GM21786 (cell line): Measurements from ENCODE around the gene ADAMTS17.
"Not testable (repeated sequence)": the region's sequence is repeated elsewhere in the genome, so short reads cannot be mapped to it uniquely, and the experiment has no call there.

Source experiments
- ATAC-seq: cut with Tn5 transposase; IDR thresholded peaks from one replicate; pipeline ENCODE4 v1.9.1; 2021; ENCODE audit not compliant: unreplicated experiment

The ADAMTS17 gene

GRCh38 chr15:99983171-99983885 lies 358.4 kb downstream of the ADAMTS17 start:
- ATAC-seq, result no peak

- ATAC-seq, result no peak
These were observed 359.1 kb downstream of the ADAMTS17 start for GRCh38 chr15:99982662-99983061.

GRCh38 chr15:99981839-99982658 lies 359.7 kb downstream of the ADAMTS17 start:
- ATAC-seq, result no peak

- no peak for ATAC-seq
These were observed 360.6 kb downstream of the ADAMTS17 start for GRCh38 chr15:99981191-99981647.

GRCh38 chr15:99980752-99981151 lies 361.0 kb downstream of the ADAMTS17 start:
- ATAC-seq, result no peak

DNA sequence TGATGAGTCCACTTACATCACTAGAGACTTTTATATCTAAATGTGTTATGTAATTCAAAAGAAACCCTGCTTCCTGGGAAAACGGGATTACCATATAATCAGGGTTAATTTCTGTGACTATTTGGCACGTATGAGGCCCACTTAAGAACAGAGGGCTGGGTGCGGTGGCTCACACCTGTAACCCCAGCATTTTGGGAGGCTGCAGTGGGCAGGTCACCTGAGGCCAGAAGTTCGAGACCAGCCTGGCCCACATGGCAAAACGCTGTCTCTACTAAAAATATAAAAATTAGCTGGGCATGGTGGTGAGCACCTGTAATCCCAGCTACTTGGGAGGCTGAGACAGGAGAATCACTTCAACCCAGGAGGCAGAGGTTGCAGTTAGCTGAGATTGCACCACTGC lies 361.9 kb downstream of the ADAMTS17 start:
- not testable (repeated sequence) for ATAC-seq

GRCh38 chr15:99979371-99979770 lies 362.4 kb downstream of the ADAMTS17 start:
- ATAC-seq, result no peak

DNA sequence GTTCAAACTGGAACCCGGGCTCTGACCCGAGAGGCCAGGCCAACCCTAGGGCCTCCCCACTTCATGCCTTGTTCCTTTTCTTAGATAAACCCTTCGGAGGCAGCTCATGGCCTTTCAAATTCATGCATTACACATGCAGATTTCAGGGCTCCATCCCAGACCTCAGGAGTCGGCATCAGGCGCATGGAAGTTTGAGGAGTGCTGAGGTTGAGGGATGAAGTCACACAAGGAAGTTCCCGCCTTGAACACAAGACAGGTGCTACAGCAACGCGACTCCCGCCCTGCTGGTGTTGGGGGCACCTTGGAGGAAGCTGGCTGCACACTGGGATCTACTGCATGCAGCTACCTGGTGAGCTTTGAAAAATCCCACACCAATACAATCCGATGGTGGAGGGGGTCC lies 363.3 kb downstream of the ADAMTS17 start:
- ATAC-seq, result no peak

DNA sequence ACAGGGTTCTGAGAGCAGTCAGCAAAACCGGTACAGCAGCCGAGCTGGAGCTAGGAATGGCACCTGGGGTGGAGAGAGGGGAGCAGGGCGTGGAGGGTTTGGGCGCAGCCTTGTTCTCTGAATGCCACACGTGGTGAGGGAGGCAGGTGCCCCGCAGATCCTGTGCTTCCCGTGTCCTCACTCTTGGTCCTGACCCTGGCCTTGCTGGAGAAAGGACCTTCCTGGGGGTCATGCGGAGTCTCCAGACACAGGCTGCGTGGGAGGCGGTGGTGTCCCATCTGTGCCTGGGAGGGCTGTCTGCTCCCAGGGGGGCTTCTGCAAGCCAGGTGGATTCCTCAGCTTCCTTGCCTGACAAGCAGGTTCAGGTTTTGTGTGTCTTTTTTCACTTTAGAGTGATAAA lies 363.8 kb downstream of the ADAMTS17 start:
- ATAC-seq, result no peak

DNA sequence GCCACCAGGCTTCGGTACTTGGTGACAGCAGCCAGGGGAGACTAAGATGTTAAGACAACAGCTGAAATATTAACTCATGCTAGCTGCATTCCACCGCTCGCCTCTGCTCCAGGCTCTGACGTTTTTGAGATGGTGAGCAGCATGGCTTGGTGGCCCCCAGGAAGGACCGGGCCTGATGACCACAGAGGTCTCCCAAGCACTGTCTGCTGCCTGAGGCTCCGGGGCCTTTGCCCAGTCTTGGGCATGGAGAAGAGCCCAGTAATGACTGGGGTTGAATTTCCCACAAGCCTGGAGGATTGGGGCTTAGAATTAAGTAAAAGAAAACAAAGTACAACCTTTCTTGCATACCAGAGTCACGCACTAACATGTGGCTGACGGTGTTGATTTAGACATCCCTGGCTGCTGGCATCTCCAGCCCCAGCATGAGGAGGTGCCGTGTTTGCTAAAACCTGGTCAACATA lies 364.9 kb downstream of the ADAMTS17 start:
- ATAC-seq, result no peak

- ATAC-seq, result no peak
These were observed 365.8 kb downstream of the ADAMTS17 start for GRCh38 chr15:99976000-99976399.

- ATAC-seq, result no peak
These were observed 367.5 kb downstream of the ADAMTS17 start for GRCh38 chr15:99974246-99974645.

GRCh38 chr15:99973351-99973750 lies 368.4 kb downstream of the ADAMTS17 start:
- no peak for ATAC-seq

DNA sequence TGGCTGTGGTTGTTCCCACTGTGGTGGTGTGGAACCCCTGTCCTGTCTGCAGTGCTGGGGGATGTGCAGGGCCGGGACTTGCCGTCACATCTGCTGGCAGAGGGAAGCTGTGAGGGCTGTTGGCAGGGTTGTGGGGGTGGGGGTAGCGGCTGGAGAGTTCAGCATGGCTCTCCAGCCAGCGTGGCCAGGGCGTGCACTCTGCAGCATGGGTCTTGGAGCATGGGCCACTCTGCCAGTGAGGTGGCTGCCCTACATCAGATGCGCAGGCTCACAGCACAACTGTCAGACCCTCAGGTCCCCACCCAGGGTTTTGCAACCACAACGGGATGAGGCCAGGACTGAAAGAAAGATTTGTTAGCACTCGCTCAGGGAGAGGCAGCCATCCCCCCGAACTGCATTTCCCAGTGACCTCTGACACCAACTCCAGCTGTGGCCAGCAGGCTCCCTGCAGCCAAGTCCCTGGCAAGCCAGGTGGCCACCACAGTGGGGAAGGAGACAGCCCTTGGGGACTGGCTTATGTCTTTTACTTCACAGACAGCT lies 370.8 kb downstream of the ADAMTS17 start:
- no peak for ATAC-seq

DNA sequence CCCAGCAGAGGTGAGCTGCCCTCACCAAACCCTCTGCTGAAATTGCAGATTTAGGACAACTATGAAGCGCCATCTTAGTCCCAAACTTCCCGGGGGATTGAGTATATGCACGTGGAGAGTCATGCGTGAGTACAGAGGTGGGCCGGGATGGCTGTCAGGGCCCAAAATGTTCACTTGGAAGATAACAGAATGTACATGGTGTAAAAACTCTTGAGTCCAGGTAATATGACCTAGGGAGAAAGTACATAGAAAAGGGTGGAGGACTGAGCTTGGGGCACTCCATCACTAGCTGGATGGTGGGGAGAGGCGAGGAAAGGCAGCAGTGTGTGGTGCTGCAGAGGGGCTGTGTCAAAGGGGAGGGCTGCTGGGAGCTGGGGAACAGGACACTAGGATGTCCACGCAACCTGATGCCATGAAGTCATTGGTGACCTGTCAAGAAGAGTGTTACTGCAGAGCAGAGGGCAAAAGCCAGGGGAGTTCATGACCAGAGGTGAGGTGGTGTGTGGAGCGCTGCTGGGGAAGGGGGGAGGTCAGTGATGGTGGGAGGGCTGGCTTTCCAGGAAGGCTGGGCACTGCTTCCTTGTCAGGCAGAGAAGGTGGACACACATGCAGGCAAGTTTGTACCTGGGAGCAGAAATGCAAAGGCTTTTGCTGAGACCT lies 372.4 kb downstream of the ADAMTS17 start:
- ATAC-seq, result no peak

GRCh38 chr15:99967841-99968371 lies 373.9 kb downstream of the ADAMTS17 start:
- no peak for ATAC-seq

- ATAC-seq, result no peak
These were observed 375.0 kb downstream of the ADAMTS17 start for GRCh38 chr15:99966815-99967214.

GRCh38 chr15:99965376-99965775 lies 376.4 kb downstream of the ADAMTS17 start:
- no peak for ATAC-seq

DNA sequence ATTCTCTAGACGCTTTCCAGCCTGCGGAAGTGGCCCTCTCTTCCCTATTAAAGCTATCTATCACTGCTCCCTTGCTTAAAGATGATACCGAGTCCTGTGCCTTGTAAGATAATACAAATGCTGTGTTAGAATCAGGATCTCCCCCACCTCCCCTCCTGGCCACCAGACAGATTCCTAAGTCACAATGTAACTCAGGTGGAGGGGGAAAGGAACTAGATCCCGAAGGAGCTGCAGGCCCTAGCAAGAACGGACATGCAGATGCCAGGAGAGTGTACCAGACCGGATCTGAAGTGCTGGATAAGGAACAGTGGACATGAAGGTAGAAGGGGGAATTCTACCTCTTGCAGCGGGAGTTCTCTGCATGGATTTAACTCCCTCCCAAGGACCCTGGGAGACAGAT lies 377.8 kb downstream of the ADAMTS17 start:
- no peak for ATAC-seq

- ATAC-seq, result no peak
These were observed 378.5 kb downstream of the ADAMTS17 start for GRCh38 chr15:99963096-99963825.
